Rectal smooth muscle tissue (tissue), 1 donor: ENCODE results near the gene GARIN1A.
"Not testable (repeated sequence)": the region's sequence is repeated elsewhere in the genome, so short reads cannot be mapped to it uniquely, and the experiment has no call there.

ENCODE experiments used
- H3K27ac ChIP-seq: one replicate; pipeline ENCODE4 v1.7.0; 2013; ENCODE audit warnings: low read depth, low read length, inconsistent platforms
- H3K27me3 ChIP-seq: one replicate; pipeline ENCODE4 v1.7.0; 2013; ENCODE audit warnings: low read length; ENCODE audit not compliant: control insufficient read depth, insufficient read depth
- H3K36me3 ChIP-seq: one replicate; pipeline ENCODE4 v1.7.0; 2013; ENCODE audit warnings: low read length; ENCODE audit not compliant: control insufficient read depth, insufficient read depth
- H3K4me1 ChIP-seq: one replicate; pipeline ENCODE4 v1.7.0; 2013; ENCODE audit warnings: low read length; ENCODE audit not compliant: control insufficient read depth, insufficient read depth
- H3K4me3 ChIP-seq: one replicate; pipeline ENCODE4 v1.7.0; 2013; ENCODE audit warnings: low read length
- H3K9ac ChIP-seq: one replicate; pipeline ENCODE4 v1.7.0; 2013; ENCODE audit warnings: low read length

GARIN1A gene

GRCh38 chr7:128662091-128662490, 10.0 kb upstream of the GARIN1A start:
- H3K4me3 ChIP-seq = no peak overlapping the region
- H3K27ac ChIP-seq = no peak overlapping the region
- no peaks in the 10 kb centered on the region for H3K27me3 ChIP-seq
- H3K4me1 ChIP-seq = no peaks in the 10 kb centered on the region
- no peak overlapping the region for H3K9ac ChIP-seq
- H3K36me3 ChIP-seq = no peaks in the 10 kb centered on the region

GRCh38 chr7:128663223-128663622, 8.9 kb upstream of the GARIN1A start:
- H3K36me3 ChIP-seq, H3K9ac ChIP-seq, H3K27ac ChIP-seq, H3K4me1 ChIP-seq, H3K27me3 ChIP-seq, H3K4me3 ChIP-seq: not testable (repeated sequence)

- no peak overlapping the region for H3K27ac ChIP-seq
- no peaks in the 10 kb centered on the region for H3K27me3 ChIP-seq
- no peak overlapping the region for H3K9ac ChIP-seq
- no peaks in the 10 kb centered on the region for H3K36me3 ChIP-seq
- no peak overlapping the region for H3K4me3 ChIP-seq
- H3K4me1 ChIP-seq = no peaks in the 10 kb centered on the region
Observed at GRCh38 chr7:128665057-128665456, 7.0 kb upstream of the GARIN1A start.

GRCh38 chr7:128666200-128666599, 5.9 kb upstream of the GARIN1A start:
- Histone ChIP-seq H3K9ac (no peak overlapping the region), H3K4me1 (no peaks in the 10 kb centered on the region), H3K4me3 (no peak overlapping the region)

GRCh38 chr7:128672927-128673517, 930 bp downstream of the GARIN1A start:
- Histone ChIP-seq H3K36me3 (no peaks in the 10 kb centered on the region), H3K9ac (no peak overlapping the region), H3K4me1 (no peaks in the 10 kb centered on the region), H3K27me3 (no peaks in the 10 kb centered on the region), H3K27ac (no peak overlapping the region), H3K4me3 (no peak overlapping the region)

More at GRCh38 chr7:128666200-128666599, 5.9 kb upstream of the GARIN1A start:
- Histone ChIP-seq H3K36me3 (no peaks in the 10 kb centered on the region), H3K27me3 (no peaks in the 10 kb centered on the region), H3K27ac (no peak overlapping the region)

- H3K36me3 ChIP-seq = no peaks in the 10 kb centered on the region
- no peaks in the 10 kb centered on the region for H3K4me1 ChIP-seq
- no peak overlapping the region for H3K27ac ChIP-seq
- no peaks in the 10 kb centered on the region for H3K27me3 ChIP-seq
- H3K9ac ChIP-seq = no peak overlapping the region
- no peak overlapping the region for H3K4me3 ChIP-seq
Observed at GRCh38 chr7:128673571-128673970, 1.5 kb downstream of the GARIN1A start.

- no peaks in the 10 kb centered on the region for H3K36me3 ChIP-seq
- no peak overlapping the region for H3K27ac ChIP-seq
- H3K4me3 ChIP-seq = no peak overlapping the region
- H3K9ac ChIP-seq = no peak overlapping the region
- H3K27me3 ChIP-seq = no peaks in the 10 kb centered on the region
- H3K4me1 ChIP-seq = no peaks in the 10 kb centered on the region
Observed at GRCh38 chr7:128676665-128677064, 4.6 kb downstream of the GARIN1A start.

GRCh38 chr7:128679920-128680319, 7.8 kb downstream of the GARIN1A start:
- Histone ChIP-seq H3K9ac (no peak overlapping the region), H3K36me3 (no peaks in the 10 kb centered on the region), H3K27me3 (no peaks in the 10 kb centered on the region), H3K27ac (no peak overlapping the region), H3K4me3 (no peak overlapping the region), H3K4me1 (no peaks in the 10 kb centered on the region)

- no peaks in the 10 kb centered on the region for H3K27me3 ChIP-seq
- H3K4me3 ChIP-seq = no peak overlapping the region
- no peaks in the 10 kb centered on the region for H3K36me3 ChIP-seq
- H3K27ac ChIP-seq = no peak overlapping the region
- H3K9ac ChIP-seq = no peak overlapping the region
- no peaks in the 10 kb centered on the region for H3K4me1 ChIP-seq
Observed at GRCh38 chr7:128681794-128682537, 9.9 kb downstream of the GARIN1A start.

GRCh38 chr7:128683270-128683669, 11.2 kb downstream of the GARIN1A start:
- not testable (repeated sequence) for H3K4me1 ChIP-seq, H3K9ac ChIP-seq, H3K27ac ChIP-seq, H3K4me3 ChIP-seq, H3K36me3 ChIP-seq, H3K27me3 ChIP-seq

GRCh38 chr7:128683738-128684137, 11.6 kb downstream of the GARIN1A start:
- H3K36me3 ChIP-seq, H3K9ac ChIP-seq, H3K4me1 ChIP-seq, H3K27me3 ChIP-seq, H3K27ac ChIP-seq, H3K4me3 ChIP-seq: not testable (repeated sequence)

- no peak overlapping the region for H3K4me3 ChIP-seq
- no peak overlapping the region for H3K9ac ChIP-seq
- no peaks in the 10 kb centered on the region for H3K27me3 ChIP-seq
- H3K4me1 ChIP-seq = no peaks in the 10 kb centered on the region
- H3K27ac ChIP-seq = no peak overlapping the region
- no peaks in the 10 kb centered on the region for H3K36me3 ChIP-seq
Observed at GRCh38 chr7:128687131-128687530, 15.0 kb downstream of the GARIN1A start.

GRCh38 chr7:128688492-128688891, 16.4 kb downstream of the GARIN1A start:
- Histone ChIP-seq H3K4me1 (no peaks in the 10 kb centered on the region), H3K27ac (no peak overlapping the region), H3K27me3 (no peaks in the 10 kb centered on the region), H3K4me3 (no peak overlapping the region), H3K9ac (no peak overlapping the region), H3K36me3 (no peaks in the 10 kb centered on the region)
